Nephron progenitor cell (in vitro differentiated cells): ENCODE results near the gene HAO1.
A peak's percentile ranks its signal among the peaks of the same experiment; 100 is the strongest.

Experiments used
- DNase-seq: peaks from one replicate; pipeline ENCODE4 v3.0.0; 2021
- H3K27ac Mint-ChIP-seq: 2 replicates; pipeline ENCODE4 v1.8.0; 2021; ENCODE audit warnings: mild to moderate bottlenecking, moderate library complexity, mixed read lengths
- H3K27me3 Mint-ChIP-seq: 2 replicates; pipeline ENCODE4 v1.8.0; 2021; ENCODE audit warnings: mild to moderate bottlenecking, low read depth, mixed read lengths; ENCODE audit not compliant: poor library complexity
- H3K36me3 Mint-ChIP-seq: 2 replicates; pipeline ENCODE4 v1.8.0; 2021; ENCODE audit warnings: low read depth, mixed read lengths
- H3K4me1 Mint-ChIP-seq: 2 replicates; pipeline ENCODE4 v1.8.0; 2021; ENCODE audit warnings: mixed read lengths
- H3K4me3 Mint-ChIP-seq: 2 replicates; pipeline ENCODE4 v1.8.0; 2021; ENCODE audit warnings: mild to moderate bottlenecking, moderate library complexity, mixed read lengths
- H3K9me3 Mint-ChIP-seq: 2 replicates; pipeline ENCODE4 v1.8.0; 2021; ENCODE audit warnings: mild to moderate bottlenecking, moderate library complexity, mixed read lengths
- TF ChIP-seq, protein P1 (sequence below): fragments of 200-600 bp; sonication (generic); IDR thresholded peaks from 2 replicates; pipeline ENCODE4 v1.5.0; 2021; ENCODE audit warnings: antibody characterized with exemption

HAO1 gene

GRCh38 chr20:7866285-7866684, 74.0 kb downstream of the HAO1 start:
- no peaks in the 10 kb centered on the region for H3K9me3 Mint-ChIP-seq
- no peaks in the 10 kb centered on the region for H3K27me3 Mint-ChIP-seq
- TF ChIP-seq, protein P1, sequence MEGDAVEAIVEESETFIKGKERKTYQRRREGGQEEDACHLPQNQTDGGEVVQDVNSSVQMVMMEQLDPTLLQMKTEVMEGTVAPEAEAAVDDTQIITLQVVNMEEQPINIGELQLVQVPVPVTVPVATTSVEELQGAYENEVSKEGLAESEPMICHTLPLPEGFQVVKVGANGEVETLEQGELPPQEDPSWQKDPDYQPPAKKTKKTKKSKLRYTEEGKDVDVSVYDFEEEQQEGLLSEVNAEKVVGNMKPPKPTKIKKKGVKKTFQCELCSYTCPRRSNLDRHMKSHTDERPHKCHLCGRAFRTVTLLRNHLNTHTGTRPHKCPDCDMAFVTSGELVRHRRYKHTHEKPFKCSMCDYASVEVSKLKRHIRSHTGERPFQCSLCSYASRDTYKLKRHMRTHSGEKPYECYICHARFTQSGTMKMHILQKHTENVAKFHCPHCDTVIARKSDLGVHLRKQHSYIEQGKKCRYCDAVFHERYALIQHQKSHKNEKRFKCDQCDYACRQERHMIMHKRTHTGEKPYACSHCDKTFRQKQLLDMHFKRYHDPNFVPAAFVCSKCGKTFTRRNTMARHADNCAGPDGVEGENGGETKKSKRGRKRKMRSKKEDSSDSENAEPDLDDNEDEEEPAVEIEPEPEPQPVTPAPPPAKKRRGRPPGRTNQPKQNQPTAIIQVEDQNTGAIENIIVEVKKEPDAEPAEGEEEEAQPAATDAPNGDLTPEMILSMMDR: no peak

DNA sequence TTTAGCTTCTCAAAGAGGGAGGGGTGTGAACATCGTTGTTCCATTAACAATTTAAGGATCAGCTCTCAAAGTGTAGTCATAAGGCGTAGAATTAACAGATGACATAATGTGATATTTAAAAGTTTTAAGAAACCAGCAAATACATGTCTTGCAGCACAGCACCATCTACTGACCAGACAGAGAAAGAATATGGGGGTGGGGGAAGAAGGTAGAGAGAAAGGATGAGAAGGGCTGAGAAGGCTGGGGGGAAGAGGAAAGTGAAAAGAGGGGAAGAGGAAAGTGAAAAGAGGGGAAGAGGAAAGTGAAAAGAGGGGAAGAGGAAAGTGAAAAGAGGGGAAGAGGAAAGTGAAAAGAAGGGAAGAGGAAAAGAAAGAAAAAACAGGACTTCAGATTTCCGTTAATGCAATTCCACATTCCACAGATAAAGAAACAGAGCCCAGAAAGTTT, 80.9 kb downstream of the HAO1 start:
- no peak overlapping the region for H3K4me3 Mint-ChIP-seq

More at GRCh38 chr20:7866285-7866684, 74.0 kb downstream of the HAO1 start:
- Mint-ChIP-seq H3K36me3 (no peaks in the 10 kb centered on the region), H3K27ac (peak overlapping the region; percentile 63), H3K4me3 (no peak overlapping the region), H3K4me1 (peaks cover 5% of the 10 kb centered on the region)
- DNase-seq: no peak

GRCh38 chr20:7858734-7859250, 81.5 kb downstream of the HAO1 start:
- H3K4me1 Mint-ChIP-seq: no peaks in the 10 kb centered on the region
- H3K27me3 Mint-ChIP-seq: no peaks in the 10 kb centered on the region

More for the DNA sequence above, 80.9 kb downstream of the HAO1 start:
- TF ChIP-seq, protein P1: peak; percentile 42
- Mint-ChIP-seq H3K27me3 (no peaks in the 10 kb centered on the region), H3K9me3 (no peaks in the 10 kb centered on the region), H3K36me3 (no peaks in the 10 kb centered on the region), H3K27ac (no peak overlapping the region), H3K4me1 (no peaks in the 10 kb centered on the region)
- DNase-seq: peak; percentile 14

DNA sequence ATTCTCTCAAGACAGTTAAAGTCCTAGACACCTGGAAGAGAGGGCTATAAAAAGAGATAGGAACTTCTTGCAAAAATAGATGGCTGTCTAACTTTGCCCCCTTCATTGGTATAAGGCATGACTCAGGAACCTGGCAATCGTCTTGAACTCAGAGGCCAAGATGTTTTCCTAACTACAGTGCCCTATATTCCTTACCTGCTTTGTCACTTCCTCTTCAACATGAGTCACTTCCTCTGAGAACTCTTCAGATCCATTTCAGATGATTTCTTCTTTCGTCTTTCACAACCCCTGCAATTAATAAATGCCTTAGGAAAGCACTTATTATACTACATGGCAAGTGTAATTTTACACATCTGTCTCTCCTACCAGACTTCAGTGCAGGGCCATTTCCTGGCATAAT, 83.5 kb downstream of the HAO1 start:
- H3K27ac Mint-ChIP-seq: no peak overlapping the region
- H3K4me3 Mint-ChIP-seq: no peak overlapping the region
- peaks cover 7% of the 10 kb centered on the region for H3K27me3 Mint-ChIP-seq
- DNase-seq: no peak
- no peaks in the 10 kb centered on the region for H3K36me3 Mint-ChIP-seq
- TF ChIP-seq, protein P1: no peak
- H3K9me3 Mint-ChIP-seq: no peaks in the 10 kb centered on the region
- peaks cover under 1% of the 10 kb centered on the region for H3K4me1 Mint-ChIP-seq

More at GRCh38 chr20:7858734-7859250, 81.5 kb downstream of the HAO1 start:
- TF ChIP-seq, protein P1: no peak
- H3K9me3 Mint-ChIP-seq: no peaks in the 10 kb centered on the region
- no peak overlapping the region for H3K4me3 Mint-ChIP-seq
- H3K36me3 Mint-ChIP-seq: no peaks in the 10 kb centered on the region
- no peak overlapping the region for H3K27ac Mint-ChIP-seq
- no peak for DNase-seq

GRCh38 chr20:7855545-7855944, 84.7 kb downstream of the HAO1 start:
- Mint-ChIP-seq H3K27me3 (peaks cover 7% of the 10 kb centered on the region), H3K27ac (no peak overlapping the region), H3K9me3 (no peaks in the 10 kb centered on the region), H3K4me1 (peaks cover 9% of the 10 kb centered on the region), H3K36me3 (no peaks in the 10 kb centered on the region), H3K4me3 (no peak overlapping the region)
- TF ChIP-seq, protein P1: no peak
- DNase-seq: no peak

DNA sequence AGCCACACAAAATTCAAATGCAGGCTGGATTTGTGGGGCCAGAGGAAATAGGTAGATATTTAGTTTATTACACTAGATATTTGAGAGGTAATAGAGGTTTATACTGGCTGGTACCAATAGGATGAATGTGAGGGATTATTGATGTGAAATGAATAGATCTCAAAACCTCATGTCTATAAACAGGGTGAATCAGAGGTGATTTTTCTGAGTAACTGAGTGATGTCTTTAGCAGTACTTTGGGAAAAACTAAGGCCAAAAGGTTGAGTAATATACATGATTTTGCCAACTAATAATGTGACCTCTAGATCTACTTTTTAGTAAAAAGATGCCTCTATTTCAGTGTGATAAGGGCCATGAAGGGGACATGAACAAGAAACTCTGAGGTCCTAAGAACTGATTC, 86.8 kb downstream of the HAO1 start:
- H3K4me1 Mint-ChIP-seq: peaks cover 9% of the 10 kb centered on the region
- H3K27me3 Mint-ChIP-seq: peaks cover 10% of the 10 kb centered on the region
- no peak for DNase-seq
- TF ChIP-seq, protein P1: no peak
- H3K36me3 Mint-ChIP-seq: no peaks in the 10 kb centered on the region
- H3K9me3 Mint-ChIP-seq: no peaks in the 10 kb centered on the region
- no peak overlapping the region for H3K27ac Mint-ChIP-seq
- no peak overlapping the region for H3K4me3 Mint-ChIP-seq
